SU-DHL-6 (cell line): ENCODE data around the gene C7.
"Not testable (repeated sequence)": the region's sequence is repeated elsewhere in the genome, so short reads cannot be mapped to it uniquely, and the experiment has no call there.

Source experiments
- H2AFZ ChIP-seq: fragments of 200-600 bp; sonication (generic); 2 replicates; pipeline ENCODE4 v1.6.1; 2014; ENCODE audit warnings: low read depth, mild to moderate bottlenecking, moderate library complexity, mixed read lengths, antibody characterized with exemption, low read length; ENCODE audit not compliant: severe bottlenecking
- H3F3A ChIP-seq: fragments of 200-600 bp; shearing (Covaris generic); 2 replicates; pipeline ENCODE4 v1.6.0; 2016; ENCODE audit warnings: antibody characterized with exemption, mild to moderate bottlenecking; ENCODE audit not compliant: insufficient read depth
- H3K27ac ChIP-seq: fragments of 200-600 bp; sonication (generic); 2 replicates; pipeline ENCODE4 v1.5.1; 2016; ENCODE audit warnings: low read depth, mild to moderate bottlenecking, low read length, moderate library complexity, mixed read lengths
- H3K27me3 ChIP-seq: fragments of 200-600 bp; sonication (generic), shearing (Covaris generic); 2 replicates; pipeline ENCODE4 v1.6.0; 2014; ENCODE audit warnings: mild to moderate bottlenecking, low read length
- H3K36me3 ChIP-seq: fragments of 200-600 bp; sonication (generic); 2 replicates; pipeline ENCODE4 v1.6.1; 2014; ENCODE audit warnings: mild to moderate bottlenecking, low read length, mixed read lengths
- H3K4me2 ChIP-seq: fragments of 300-600, 200-600 bp; shearing (Covaris generic), sonication (generic); 2 replicates; pipeline ENCODE4 v1.6.0; 2014; ENCODE audit warnings: low read length, low read depth, mild to moderate bottlenecking; ENCODE audit not compliant: poor library complexity, severe bottlenecking
- H3K4me3 ChIP-seq: fragments of 200-600 bp; sonication (generic); 2 replicates; pipeline ENCODE4 v1.5.1; 2014; ENCODE audit warnings: antibody characterized with exemption, low read length, mild to moderate bottlenecking, mixed read lengths; ENCODE audit not compliant: insufficient read depth, poor library complexity, severe bottlenecking
- H3K79me2 ChIP-seq: fragments of 200-600 bp; sonication (generic); 2 replicates; pipeline ENCODE4 v1.6.1; 2014; ENCODE audit warnings: mild to moderate bottlenecking, low read length, moderate library complexity; ENCODE audit not compliant: insufficient read depth
- H3K9ac ChIP-seq: fragments of 200-600 bp; sonication (generic); 2 replicates; pipeline ENCODE4 v1.7.0; 2014; ENCODE audit warnings: mild to moderate bottlenecking, low read length
- H3K9me2 ChIP-seq: fragments of 200-600 bp; sonication (generic); replicated peaks from 2 replicates; pipeline ENCODE4 v1.6.1; 2014; ENCODE audit warnings: low read length; ENCODE audit not compliant: insufficient read depth
- H3K9me3 ChIP-seq: fragments of 200-600 bp; sonication (generic); 2 replicates; pipeline ENCODE4 v1.6.1; 2014; ENCODE audit warnings: low read length, mixed read lengths; ENCODE audit not compliant: insufficient read depth
- H4K20me1 ChIP-seq: fragments of 200-600 bp; sonication (generic); 2 replicates; pipeline ENCODE4 v1.6.1; 2014; ENCODE audit warnings: low read depth, mild to moderate bottlenecking, antibody characterized with exemption, low read length, moderate library complexity, mixed read lengths
- CTCF ChIP-seq: fragments of 200-600 bp; sonication (generic); IDR thresholded peaks from one replicate; pipeline ENCODE4 v1.5.1; 2017; ENCODE audit warnings: antibody characterized with exemption, mild to moderate bottlenecking, low read length, moderate library complexity; ENCODE audit not compliant: insufficient read depth, poor library complexity, severe bottlenecking
- EZH2phosphoT487 ChIP-seq: fragments of 200-600 bp; sonication (generic), shearing (Covaris generic); conservative IDR thresholded peaks from 2 replicates; pipeline ENCODE4 v1.6.1; 2018; ENCODE audit warnings: mild to moderate bottlenecking, antibody characterized with exemption, low read length, moderate library complexity, mixed read lengths

C7 gene

GRCh38 chr5:40882291-40882690 lies 27.0 kb upstream of the C7 start:
- H3K36me3 ChIP-seq = no peaks in the 10 kb centered on the region
- H4K20me1 ChIP-seq = no peaks in the 10 kb centered on the region
- no peaks in the 10 kb centered on the region for H3K9me2 ChIP-seq
- no peak overlapping the region for H3K9ac ChIP-seq
- no peak overlapping the region for H3K27ac ChIP-seq
- H3K79me2 ChIP-seq = no peaks in the 10 kb centered on the region
- H3K4me2 ChIP-seq = no peak overlapping the region
- no peaks in the 10 kb centered on the region for H3K27me3 ChIP-seq
- H3K4me3 ChIP-seq = no peak overlapping the region
- TF ChIP-seq CTCF = no peak
- TF ChIP-seq EZH2phosphoT487 = no peak
- H3F3A ChIP-seq = no peaks in the 10 kb centered on the region
- H3K9me3 ChIP-seq = peaks cover 5% of the 10 kb centered on the region; the same call in 1 of the 2 replicates
- H2AFZ ChIP-seq = no peak overlapping the region

- not testable (repeated sequence) for H3K9me3 ChIP-seq, H3K9ac ChIP-seq, H2AFZ ChIP-seq, H3K79me2 ChIP-seq, H4K20me1 ChIP-seq, H3K9me2 ChIP-seq, H3K4me2 ChIP-seq, H3K27ac ChIP-seq, H3F3A ChIP-seq, H3K36me3 ChIP-seq, H3K27me3 ChIP-seq, H3K4me3 ChIP-seq
Measured at GRCh38 chr5:40883051-40883450, 26.2 kb upstream of the C7 start.

DNA sequence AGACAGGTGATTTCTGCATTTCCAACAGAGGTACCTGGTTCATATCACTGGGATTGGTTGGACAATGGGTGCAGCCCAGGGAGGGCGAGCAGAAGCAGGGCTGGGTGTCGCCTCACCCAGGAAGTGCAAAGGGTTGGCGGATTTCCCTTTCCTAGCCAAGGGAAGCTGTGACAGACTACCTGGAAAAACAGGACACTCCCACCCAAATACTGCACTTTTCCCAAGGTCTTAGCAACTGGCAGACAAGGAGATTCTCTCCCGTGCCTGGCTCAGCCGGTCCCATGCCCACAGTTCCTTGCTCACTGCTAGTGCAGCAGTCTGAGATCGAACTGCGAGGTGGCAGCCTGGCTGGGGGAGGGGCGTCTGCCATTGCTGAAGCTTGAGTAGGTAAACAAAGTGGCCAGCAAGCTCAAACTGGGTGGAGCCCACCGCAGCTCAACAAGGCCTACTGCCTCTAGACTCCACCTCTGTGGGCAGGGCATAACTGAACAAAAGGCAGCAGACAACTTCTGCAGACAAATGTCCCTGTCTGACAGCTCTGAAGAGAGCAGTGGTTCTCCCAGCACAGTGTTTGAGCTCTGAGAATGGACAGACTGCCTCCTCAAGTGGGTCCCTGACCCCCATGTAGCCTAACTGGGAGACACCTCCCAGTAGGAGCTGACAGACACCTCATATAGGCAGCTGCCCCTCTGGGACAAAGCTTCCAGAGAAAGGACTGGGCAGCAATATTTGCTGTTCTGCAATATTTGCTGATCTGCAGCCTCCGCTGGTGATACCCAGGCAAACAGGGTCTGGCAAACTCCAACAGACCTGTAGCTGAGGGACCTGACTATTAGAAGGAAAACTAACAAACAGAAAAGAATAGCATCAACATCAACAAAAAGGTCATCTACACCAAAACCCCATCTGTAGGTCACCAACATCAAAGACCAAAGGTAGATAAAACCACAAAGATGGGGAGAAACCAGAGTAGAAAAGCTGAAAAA lies 13.6 kb upstream of the C7 start:
- not testable (repeated sequence) for H3K27me3 ChIP-seq, H3K4me3 ChIP-seq, H4K20me1 ChIP-seq, H3K79me2 ChIP-seq, H3K4me2 ChIP-seq, H3K27ac ChIP-seq, H3K9ac ChIP-seq, H2AFZ ChIP-seq, H3F3A ChIP-seq, H3K9me3 ChIP-seq, H3K36me3 ChIP-seq, H3K9me2 ChIP-seq

- Histone ChIP-seq H3K4me2 (no peak overlapping the region), H3K36me3 (no peaks in the 10 kb centered on the region), H2AFZ (no peak overlapping the region), H3K79me2 (no peaks in the 10 kb centered on the region), H3F3A (no peaks in the 10 kb centered on the region), H3K9me3 (no peaks in the 10 kb centered on the region), H3K9me2 (no peaks in the 10 kb centered on the region), H3K27me3 (no peaks in the 10 kb centered on the region), H3K9ac (no peak overlapping the region), H3K4me3 (no peak overlapping the region), H3K27ac (no peak overlapping the region), H4K20me1 (no peaks in the 10 kb centered on the region)
- TF ChIP-seq EZH2phosphoT487 = no peak
- peak; percentile 75 for TF ChIP-seq CTCF
Measured at GRCh38 chr5:40904205-40904993, 4.9 kb upstream of the C7 start.
